HG02943 (cell line): Measurements from ENCODE around the gene RHOT2.
A peak's percentile ranks its signal among the peaks of the same experiment; 100 is the strongest.
"Not testable (repeated sequence)": the region's sequence is repeated elsewhere in the genome, so short reads cannot be mapped to it uniquely, and the experiment has no call there.

Experiments
- ATAC-seq: cut with Tn5 transposase; IDR thresholded peaks from one replicate; pipeline ENCODE4 v1.9.1; 2021; ENCODE audit warnings: mild to moderate bottlenecking, low read depth, moderate library complexity; ENCODE audit not compliant: unreplicated experiment

The RHOT2 gene

DNA sequence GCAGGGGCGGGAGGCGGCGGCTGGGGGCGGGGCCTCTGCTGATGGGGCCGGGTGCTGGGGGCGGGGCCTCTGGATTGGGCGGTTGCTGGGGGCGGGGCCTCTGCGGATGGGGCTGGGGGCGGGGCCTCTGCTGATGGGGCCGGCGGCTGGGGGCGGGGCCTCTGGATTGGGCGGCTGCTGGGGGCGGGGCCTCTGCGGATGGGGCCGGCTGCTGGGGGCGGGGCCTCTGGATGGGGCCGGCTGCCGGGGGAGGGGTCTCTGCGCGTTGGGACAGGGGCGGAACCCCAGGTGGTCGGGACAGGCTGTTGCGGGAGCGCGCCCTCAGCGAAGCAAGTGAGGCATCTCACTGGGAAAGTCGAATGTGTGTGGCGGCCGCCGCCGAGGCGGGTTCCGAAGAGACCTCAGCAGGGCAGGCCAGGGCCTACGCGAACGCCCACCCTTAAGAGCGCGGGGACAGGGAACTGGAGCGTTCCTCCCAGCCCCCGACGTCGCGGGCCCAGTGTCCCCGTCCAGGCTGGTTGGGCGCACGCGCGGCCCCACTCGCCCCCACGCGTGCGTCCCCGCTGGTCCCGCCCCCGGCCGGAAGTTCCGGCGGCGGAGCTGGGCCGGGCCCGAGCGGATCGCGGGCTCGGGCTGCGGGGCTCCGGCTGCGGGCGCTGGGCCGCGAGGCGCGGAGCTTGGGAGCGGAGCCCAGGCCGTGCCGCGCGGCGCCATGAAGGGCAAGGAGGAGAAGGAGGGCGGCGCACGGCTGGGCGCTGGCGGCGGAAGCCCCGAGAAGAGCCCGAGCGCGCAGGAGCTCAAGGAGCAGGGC, 12.1 kb downstream of the RHOT2 start, which contains the start of gene STUB1:
TSS of gene STUB1 (plus strand) at position 597 of the 811 bp plus-strand sequence. CDS start at position 713, 116 bp downstream.
- ATAC-seq: peak; percentile 35

DNA sequence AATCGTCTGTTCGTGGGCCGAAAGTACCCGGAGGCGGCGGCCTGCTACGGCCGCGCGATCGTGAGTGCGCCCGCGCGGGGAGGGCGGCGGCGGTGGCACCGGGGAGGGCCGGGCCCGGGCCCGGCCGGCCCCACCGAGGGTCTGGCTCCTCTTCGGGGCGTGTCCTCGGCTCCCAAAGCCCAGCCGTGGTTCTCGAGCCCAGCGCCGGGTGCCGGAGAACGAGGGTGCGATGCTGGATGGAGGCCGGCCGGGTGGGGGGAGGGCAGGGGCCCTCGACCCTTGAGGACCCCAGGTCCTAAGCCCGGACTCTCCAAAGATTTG, 12.7 kb downstream of the RHOT2 start:
- ATAC-seq: no peak

DNA sequence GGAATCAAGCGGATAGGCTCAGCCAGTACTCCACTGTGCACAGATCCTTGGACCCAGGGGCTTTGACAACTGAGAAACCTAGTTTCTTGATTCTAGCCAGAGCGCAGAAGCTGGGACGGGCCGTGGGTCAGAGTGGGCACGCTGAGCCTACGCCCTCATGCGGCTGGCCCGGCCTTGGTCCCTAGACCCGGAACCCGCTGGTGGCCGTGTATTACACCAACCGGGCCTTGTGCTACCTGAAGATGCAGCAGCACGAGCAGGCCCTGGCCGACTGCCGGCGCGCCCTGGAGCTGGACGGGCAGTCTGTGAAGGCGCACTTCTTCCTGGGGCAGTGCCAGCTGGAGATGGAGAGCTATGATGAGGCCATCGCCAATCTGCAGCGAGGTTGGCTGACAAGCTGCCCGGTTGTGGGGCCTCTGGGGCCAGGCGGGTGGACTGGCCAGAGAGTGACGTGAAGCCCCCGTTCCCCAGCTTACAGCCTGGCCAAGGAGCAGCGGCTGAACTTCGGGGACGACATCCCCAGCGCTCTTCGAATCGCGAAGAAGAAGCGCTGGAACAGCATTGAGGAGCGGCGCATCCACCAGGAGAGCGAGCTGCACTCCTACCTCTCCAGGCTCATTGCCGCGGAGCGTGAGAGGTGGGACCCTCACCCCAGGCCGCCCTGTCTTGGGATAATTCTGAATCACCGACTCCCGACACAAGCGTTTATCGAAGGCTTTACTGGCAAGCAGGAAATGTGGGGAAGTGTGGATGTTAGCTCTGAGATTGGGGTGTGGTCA, 13.2 kb downstream of the RHOT2 start:
- ATAC-seq: no peak

DNA sequence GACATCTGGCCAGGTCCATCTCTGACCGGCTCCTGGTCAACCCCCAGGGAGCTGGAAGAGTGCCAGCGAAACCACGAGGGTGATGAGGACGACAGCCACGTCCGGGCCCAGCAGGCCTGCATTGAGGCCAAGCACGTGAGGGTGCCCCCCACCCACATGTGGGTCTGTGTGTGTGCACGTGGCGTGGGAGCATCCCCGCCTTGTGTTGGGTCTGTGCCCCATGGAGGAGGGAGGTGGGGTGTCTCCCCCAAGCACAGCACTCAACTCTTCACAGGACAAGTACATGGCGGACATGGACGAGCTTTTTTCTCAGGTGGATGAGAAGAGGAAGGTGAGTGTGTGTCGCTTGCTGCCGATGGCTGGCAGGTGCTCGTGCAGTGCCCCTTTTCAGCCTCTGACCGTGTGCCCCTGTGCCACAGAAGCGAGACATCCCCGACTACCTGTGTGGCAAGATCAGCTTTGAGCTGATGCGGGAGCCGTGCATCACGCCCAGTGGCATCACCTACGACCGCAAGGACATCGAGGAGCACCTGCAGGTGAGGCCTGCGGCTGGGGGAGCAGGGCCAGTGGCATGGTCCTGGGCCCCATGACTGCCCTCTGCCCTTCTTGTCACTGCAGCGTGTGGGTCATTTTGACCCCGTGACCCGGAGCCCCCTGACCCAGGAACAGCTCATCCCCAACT, 14.0 kb downstream of the RHOT2 start:
- no peak for ATAC-seq

DNA sequence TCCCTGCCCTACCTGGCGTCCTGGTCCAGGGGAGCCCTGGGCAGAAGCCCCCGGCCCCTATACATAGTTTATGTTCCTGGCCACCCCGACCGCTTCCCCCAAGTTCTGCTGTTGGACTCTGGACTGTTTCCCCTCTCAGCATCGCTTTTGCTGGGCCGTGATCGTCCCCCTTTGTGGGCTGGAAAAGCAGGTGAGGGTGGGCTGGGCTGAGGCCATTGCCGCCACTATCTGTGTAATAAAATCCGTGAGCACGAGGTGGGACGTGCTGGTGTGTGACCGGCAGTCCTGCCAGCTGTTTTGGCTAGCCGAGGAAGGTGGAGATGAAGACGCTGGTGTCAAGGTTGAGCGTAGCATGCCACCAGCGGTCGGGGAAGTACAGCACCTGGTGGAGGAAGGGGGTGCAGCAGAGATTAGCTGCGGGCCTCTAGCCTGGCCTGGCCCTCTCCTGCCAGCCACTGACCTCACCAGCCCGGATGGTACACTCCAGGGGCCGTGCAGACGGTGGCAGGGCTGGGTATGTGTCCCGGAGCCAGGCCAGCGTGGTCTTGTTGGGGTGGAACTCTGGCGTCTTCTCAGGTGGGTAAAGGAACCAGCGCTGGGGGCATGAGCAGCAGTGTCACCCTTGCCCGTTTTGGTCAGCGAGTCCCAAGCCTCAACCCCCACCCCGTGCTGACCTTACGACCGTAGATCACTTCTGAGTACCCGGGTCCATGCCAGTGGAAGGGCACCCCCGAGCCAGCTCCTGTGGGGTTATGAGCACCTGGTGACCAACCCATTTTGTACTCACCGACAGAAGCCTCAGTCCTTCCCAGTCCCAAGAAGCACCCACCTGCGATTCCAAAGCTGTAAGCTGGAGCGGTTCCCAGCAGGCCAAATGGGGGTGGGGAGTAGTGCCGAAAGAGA, 14.8 kb downstream of the RHOT2 start:
- no peak for ATAC-seq

DNA sequence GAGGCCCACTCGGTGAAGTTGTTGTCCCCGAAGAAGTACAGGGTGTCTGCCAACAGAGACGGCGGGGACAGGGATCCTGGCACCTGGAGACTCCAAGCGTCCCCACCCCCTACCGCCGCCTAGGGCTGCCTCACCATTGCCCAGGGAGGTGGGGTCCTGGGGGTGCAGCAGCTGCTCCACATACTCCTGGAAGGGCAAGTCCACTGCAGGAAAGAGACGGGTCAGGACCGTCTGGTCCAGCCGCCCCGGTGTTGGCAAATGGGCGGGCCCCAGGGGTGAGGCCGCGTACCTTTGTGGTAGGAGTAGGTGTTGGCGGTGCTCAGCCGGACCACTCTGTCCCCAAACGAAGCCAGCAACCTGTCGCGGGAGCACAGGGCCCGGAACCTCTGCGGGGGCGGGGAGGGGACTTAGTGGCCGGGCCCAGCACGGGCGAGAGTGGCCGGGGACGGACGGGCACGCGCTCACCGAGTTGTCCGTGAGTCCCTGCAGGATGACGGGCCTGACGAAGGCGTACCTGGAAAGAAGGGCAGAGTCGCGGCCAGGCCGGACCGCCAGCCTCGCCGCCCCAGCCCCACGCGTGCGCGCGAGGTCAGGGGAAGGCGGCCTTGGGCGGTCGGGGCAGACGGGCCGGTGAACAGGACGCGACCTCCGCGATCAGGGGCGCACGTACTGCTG, 15.6 kb downstream of the RHOT2 start:
- no peak for ATAC-seq

DNA sequence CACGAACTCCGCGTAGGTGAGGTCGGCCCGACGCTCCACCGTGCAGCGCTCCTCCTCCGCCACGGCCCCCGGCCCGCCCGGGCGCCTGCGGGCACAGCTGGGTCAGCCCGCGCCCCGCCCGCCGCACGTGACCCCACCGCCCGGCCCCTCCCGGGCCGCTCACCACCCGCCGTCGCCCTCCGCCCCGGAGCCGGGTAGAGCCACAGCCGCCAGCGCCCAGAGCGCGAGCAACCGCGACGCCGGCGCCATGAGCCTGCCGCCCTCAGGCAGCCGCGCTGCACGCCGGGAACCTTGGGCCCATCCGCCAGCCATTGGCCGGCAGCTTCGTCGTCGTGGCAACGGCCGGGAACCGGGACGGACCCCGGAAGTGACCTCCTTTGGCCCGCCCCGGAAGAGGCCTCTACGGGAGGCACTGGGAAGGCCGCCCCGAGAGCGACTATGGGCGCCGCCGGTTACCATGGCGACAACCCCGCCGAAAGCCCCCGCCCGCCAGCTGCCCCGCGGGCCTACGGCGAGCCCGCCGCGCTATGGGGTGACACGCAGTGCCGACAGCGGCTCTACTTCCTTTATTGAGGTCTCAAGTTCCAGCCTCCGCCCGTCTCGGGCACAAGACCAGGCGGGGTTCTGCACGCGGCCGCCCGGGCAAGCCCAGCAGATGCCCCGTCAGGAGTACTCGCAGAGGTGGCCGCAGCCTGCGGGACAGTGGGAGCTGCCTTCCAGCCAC, 16.3 kb downstream of the RHOT2 start, which contains the start of gene JMJD8:
TSS of gene JMJD8 (minus strand) at position 264 of the 724 bp plus-strand sequence. CDS start at position 249, 15 bp downstream.
- ATAC-seq: peak; percentile 62

DNA sequence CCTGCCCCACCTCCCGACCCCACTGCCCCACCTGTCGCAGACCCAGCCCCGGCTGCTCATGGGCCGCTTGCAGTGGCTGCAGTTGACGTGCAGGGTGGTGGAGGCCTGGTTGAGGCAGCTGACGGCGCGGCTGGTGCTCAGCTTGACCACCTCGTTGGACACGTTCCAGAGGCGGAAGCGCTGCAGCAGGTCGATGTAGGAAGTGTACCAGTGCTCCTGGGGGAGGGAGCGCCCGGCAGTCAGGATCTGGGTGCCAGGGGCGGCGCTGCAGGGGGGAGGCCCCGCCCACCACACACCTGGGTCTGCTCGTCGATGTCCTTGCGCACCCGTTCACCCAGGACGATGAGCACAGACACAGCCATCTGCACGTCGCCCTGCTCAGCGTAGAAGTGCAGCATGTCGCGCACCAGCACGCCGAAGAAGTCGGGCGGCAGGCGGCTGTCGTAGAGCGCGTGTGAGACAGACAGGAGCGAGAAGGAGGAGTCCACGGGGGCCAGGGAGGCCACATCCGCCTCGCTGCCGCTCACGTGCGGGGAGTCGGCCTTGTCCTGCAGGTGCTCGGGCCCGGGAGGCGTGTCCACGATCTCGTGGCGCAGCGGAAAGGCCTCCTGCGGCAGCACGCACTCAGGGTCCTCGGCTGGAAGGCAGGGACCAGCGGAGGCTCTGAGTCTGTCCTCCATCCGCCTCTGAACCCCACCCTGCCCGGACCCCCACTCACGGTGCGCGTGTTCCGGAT, 17.2 kb downstream of the RHOT2 start:
- no peak for ATAC-seq

DNA sequence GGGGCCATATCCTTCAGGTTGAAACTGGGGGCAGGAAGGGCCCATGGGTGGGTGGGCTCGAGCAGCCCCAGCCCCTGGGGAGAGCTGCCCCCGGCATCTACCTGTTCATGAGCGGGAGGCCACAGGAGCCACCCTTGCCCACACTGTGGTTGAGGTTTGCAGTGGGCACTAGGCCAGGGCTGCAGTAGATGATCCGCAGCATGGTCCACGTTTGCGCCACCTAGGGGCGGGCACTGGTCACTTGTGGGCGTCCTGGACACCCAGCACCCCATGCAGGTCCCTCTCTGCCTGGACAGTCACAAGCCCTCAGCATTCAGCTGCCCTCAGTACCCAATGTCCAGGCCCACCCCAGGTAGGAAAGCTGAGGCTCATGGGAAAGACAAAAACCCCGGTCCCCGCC, 18.0 kb downstream of the RHOT2 start:
- no peak for ATAC-seq

DNA sequence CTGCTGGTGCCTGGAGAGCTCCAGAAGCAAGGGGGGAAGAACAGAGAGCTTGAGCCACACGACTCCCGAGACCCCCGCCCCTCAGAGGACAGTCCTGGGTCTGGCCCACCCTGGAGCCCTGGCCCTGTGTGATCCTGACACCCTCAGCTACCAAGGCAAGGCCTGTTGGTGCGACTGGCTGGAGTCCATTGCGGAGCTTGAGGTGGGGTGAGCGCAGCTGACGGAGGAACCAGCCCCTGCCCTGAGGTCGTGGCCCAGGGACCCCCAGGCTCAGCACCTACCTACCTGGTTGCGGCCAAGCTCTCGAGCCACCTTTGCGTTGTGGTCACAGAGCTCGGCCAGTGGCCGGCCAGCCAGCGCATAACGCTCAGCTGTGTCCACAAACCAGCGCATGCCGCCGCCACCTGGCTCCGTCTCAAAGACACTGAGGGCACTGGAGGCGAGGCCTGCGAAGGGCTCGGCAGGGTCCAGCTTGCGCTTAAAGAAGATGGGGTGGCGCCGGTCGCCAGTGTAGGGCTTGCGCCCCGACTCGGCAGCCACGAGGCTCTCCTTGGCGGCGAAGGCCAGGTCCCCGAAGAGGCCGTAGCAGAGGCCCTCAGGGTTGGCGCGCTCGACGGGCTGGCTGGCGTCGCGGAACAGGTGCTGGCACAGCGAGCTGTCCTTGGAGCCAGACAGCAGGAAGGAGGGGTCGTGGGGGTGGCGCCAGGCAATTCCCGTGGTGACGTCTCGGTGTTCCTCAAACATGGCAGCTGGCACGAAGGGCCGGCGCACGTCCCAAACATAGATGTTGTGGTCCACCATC, 18.7 kb downstream of the RHOT2 start:
- ATAC-seq: no peak

DNA sequence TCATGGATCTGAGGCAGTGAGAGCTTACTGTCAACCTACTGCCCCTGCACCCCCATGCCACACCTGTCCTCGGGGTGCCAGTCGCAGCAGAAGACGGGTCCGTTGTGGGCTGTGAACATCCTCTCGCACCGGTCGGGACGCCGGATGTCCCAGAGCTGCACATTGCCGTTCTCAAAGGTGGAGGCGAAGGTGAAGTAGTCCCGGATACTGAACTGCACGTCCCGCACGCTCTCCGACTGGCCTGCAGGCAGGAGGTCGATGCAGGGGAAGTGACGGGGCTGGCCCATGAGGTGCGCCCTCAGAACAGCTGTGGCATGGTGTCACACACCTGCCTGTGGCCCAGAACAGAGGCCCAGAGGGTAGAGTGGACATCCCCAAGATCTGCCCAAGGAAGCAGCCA, 19.6 kb downstream of the RHOT2 start:
- ATAC-seq: no peak

DNA sequence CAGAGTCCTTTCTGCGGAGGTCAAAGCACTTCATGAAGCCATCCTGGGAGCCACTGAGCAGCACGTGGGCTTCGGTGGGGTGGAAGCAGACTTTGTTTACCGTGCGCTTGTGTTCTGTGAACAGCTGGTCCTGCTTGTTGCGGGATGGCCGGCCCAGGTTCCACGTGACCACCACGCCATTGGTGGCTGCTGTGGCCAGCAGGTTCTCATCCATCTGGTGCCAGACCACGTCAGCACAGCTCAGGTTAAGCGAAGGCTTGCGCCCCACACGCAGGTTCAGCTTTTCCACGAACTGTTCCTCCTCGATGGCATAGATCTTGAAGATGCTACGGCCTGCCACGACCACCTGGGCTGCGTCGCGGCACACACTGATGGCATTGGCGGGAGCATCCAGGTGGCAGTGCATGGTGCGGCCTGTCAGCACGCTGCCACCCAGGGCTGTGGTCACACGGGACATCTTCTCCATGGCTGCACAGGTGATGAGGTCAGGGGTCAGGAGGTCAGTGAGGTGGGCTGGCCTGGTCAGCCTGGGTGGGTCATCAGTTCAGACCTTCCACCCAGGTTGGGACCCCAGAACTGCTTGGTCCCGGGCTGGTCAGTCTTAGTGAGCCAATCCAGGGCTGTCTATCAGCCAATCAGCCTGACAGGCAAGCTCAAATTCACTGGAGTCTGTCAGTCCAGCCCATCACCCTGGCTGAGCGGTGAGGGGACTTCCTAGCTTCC, 21.4 kb downstream of the RHOT2 start:
- ATAC-seq: no peak

DNA sequence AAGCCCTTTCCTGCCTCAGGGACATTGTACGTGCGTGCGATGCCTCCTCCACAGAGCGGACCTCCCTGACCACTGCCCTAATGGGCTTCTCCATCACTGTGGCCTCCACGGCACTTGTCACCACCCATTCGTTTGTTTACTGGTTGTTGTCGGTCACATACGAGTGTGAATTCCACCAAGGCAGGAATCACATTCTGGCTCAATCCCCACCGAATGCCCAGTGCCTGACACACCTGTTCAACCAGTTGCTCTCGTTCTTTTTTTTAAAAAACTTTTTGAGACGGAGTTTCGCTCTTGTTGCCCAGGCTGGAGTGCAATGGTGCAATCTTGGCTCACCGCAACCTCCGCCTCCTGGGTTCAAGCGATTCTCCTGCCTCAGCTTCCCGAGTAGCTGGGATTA, 23.3 kb downstream of the RHOT2 start:
- not testable (repeated sequence) for ATAC-seq

DNA sequence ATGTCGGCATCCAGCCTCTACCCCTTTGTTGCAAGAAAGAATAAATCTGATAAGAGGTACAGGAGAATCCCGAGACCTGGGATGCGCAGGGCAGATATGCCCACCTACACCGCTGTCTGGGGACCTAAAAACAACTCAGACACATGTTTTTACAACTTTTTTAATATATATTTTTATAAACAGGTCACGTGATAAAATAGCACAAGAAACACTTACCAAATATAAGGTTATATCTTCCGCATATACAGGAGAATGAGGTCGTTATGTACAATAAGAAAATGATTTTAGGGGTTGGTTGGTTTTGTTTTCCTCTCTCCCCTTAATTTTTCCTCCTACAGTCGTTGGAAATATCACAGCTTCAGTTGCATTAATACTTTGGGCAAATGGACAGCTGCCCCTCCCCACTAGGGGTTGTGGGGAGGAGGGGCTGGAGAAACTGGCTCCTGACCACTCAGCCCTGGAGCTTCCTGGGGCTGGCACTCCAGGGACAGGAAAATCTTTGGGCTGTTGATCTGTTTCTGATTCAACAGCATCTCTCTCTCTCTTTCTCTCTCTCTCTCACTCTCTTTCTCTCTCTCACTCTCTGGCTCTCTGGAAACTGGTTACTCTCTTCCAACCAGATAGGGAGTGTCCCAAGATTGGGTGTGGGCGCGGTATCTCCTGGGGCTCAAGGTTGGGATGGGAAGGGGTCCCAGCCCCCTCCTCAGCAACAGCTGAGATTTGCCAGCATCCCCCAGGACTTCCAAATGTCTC, 24.6 kb downstream of the RHOT2 start:
- no peak for ATAC-seq

DNA sequence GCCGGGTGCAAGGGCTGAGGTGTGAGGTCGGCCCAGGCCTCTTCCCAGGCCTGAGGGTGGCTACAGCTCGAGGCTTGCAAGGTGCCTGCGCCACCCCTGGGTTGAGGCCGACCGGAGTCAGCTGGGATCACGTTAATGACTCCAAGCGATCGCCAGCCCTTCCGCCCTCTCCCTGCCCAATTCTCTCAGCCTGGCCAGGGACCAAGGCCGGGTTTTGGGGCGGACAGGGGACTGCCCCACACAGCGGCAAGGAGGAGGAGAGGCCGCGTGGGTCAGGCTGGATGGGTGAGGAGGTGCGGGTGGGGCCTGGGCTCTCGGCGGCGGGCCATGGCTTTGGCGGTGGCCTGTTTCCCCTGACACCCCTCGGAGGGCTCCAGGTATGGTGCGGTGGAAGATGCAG, 25.4 kb downstream of the RHOT2 start:
- no peak for ATAC-seq

DNA sequence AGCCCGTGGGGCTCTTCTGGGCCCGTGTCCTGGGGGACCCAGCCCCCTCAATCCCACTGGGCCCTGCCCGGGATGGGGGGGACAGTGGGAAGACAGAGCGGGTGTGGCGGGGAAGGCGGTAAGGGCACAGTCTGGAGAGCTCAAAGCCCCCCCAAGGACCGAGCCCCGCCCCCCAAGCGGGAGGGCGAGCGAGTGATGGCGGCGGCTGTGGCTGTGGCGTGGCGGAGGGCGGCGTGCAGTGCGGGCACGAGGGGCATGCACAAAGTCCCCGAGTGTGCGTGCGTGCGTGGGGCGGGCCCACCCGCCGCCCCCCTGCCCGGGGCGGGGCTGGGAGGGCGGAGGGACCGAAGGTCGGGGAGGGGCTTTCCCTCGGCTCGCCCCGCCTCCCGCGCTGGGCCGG, 25.8 kb downstream of the RHOT2 start:
- ATAC-seq: no peak
